Coronary artery (tissue), 2 donors: Measurements from ENCODE around the gene UROS.

ENCODE experiments used
- DNase-seq: peaks from one replicate; pipeline ENCODE4 v3.0.0-alpha.2; 2017; ENCODE audit warnings: low spot score
- H3K27ac ChIP-seq, 2 donors: fragments of 200-600 bp; sonication (generic); one replicate each; pipeline ENCODE4 v1.5.1; 2016 to 2019
- H3K4me3 ChIP-seq: fragments of 200-600 bp; sonication (generic); 2 replicates; pipeline ENCODE4 v1.5.1; 2016; ENCODE audit warnings: mild to moderate bottlenecking, moderate library complexity
- TF ChIP-seq, protein P1 (sequence below): fragments of 200-600 bp; sonication (generic); IDR thresholded peaks from one replicate; pipeline ENCODE4 v1.5.1; 2019; ENCODE audit warnings: antibody characterized with exemption

Gene UROS

DNA sequence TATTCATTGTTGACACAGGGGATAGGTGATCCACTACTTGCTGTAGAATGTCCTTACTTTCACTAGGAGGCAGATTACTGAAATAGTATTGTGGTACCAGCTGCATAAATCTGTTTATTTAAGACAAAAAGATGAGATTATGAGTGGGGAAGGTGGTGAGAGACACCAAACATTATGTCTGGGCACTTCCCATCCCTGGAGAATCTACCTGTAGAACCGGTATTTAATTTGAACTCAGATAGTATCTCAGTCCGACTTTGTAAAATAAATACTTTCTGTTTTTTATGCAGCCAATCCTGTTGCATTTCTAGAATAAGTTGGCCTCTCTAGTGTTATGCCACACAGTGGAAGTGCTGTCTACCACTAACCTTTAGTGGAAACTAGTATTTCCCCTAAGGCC, 13.7 kb upstream of the UROS start:
- Histone ChIP-seq H3K27ac (no peak overlapping the region), H3K4me3 (no peak overlapping the region)
- TF ChIP-seq, protein P1, sequence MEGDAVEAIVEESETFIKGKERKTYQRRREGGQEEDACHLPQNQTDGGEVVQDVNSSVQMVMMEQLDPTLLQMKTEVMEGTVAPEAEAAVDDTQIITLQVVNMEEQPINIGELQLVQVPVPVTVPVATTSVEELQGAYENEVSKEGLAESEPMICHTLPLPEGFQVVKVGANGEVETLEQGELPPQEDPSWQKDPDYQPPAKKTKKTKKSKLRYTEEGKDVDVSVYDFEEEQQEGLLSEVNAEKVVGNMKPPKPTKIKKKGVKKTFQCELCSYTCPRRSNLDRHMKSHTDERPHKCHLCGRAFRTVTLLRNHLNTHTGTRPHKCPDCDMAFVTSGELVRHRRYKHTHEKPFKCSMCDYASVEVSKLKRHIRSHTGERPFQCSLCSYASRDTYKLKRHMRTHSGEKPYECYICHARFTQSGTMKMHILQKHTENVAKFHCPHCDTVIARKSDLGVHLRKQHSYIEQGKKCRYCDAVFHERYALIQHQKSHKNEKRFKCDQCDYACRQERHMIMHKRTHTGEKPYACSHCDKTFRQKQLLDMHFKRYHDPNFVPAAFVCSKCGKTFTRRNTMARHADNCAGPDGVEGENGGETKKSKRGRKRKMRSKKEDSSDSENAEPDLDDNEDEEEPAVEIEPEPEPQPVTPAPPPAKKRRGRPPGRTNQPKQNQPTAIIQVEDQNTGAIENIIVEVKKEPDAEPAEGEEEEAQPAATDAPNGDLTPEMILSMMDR: no peak
- no peak for DNase-seq

DNA sequence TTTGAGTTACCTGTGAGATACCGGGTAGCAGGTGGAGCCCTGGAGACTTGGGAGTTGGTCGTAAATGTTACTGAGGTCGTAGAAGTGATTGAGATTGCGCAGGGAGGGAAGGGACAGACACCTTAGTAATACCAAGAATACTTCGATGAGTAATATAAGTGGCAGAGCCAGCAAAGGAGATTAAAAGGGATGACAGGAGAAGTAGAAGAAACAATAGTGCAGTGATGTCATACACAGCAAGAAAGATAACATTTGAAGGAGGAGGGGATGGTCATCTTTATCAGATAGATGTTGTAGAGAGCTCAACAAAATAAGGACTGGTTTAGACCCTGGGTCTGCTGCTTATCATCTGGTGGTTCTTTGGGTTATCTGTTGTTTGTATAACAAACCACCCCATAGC, 5.3 kb upstream of the UROS start:
- no peak for DNase-seq
- Histone ChIP-seq H3K27ac (no peak overlapping the region), H3K4me3 (no peak overlapping the region)
- TF ChIP-seq, protein P1: no peak

DNA sequence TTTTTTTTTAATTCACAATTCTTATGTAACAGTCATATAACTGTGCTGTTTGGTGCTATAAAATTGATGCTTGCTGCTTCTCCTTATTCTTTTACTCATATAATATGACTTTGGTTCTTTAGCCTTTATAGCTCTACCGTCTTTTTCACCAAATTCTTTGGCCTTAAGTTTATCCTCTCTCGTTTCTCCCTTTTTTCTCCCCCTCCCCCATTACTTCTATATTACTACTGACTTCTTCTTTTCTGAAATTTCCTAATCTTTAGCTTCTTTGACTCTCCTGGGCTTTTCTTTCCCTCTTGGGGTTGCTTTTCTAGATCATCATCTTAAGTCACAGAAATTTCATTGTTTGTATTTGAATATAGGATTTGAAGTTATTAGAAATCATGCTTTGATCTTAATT, 4.1 kb upstream of the UROS start:
- no peak for DNase-seq
- no peak overlapping the region for H3K4me3 ChIP-seq
- TF ChIP-seq, protein P1: no peak

DNA sequence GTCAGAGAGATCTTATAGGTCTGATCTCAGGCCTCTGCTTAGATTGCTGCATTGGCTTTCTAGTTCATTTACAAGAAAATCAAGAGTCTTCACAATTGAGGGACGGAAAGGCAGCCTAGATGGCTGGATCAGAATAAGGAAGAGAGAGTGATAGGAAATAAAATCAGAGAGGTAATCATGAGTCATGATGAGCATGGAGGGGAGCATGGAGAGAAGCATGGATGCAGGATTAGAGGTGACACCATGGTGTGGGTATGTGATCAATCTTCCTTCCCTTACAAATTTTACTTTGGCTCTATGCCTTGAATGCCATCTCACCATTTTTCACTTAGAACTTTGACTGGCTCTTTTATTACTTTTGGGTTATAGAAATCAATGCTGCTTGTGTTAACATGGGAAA, 1.7 kb upstream of the UROS start:
- TF ChIP-seq, protein P1: no peak
- Histone ChIP-seq H3K4me3 (peak overlapping the region; percentile 88), H3K27ac (no peak overlapping the region)
- DNase-seq: no peak

More for the DNA sequence above, 4.1 kb upstream of the UROS start:
- H3K27ac ChIP-seq: no peak overlapping the region

DNA sequence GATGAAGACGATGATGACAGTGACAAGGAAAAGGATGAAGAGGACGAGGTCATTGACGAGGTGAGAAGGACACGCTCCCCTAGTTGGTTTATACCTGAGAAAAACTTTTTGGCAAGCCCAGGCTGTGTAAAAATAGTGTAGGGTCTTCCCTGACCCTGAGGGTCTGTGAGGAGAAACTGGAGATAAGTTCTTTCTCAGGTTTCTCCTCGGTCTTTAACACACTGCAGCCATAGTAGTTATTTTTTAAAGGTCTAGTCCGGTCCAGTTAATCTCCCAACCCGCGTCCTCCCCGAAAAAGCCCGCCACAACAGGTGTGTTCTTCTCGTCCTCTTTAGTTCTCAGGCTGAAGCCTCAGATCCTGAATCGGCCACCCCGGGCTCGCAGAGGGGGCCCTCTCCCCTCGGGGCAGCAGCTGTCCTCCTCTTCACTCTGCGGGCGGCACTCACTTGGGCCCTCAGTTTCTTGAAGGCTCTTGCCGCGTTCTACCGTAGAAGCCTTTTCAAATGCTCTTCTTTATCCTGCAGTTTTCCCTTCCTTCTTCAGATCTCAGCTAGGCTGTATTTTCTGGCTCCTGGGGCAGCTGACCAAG, 699 bp upstream of the UROS start:
- TF ChIP-seq, protein P1: no peak
- no peak for DNase-seq
- peak overlapping the region; percentile 88 for H3K4me3 ChIP-seq
- peak overlapping the region; percentile 81 to 94 for H3K27ac ChIP-seq

DNA sequence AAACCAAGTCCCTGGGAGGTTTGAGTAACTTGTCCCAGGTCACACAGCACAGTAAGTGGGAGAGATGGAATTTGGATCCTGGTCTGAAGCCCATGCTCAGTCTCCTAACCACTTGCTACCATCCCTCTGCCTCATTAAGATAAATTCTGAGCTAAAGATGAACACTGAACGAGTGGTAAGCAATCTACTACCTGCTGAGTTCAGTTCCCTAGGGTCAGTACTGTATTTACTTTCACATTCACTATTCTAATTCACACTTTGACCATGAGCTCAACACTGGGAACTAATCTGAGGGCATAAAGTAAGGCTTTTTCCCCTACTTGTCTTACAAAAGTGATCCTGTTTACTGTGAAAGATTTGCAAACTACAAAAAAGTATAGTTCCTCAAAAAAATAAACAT, 2.4 kb downstream of the UROS start:
- Histone ChIP-seq H3K4me3 (no peak overlapping the region), H3K27ac (no peak overlapping the region)
- TF ChIP-seq, protein P1: no peak
- DNase-seq: no peak

DNA sequence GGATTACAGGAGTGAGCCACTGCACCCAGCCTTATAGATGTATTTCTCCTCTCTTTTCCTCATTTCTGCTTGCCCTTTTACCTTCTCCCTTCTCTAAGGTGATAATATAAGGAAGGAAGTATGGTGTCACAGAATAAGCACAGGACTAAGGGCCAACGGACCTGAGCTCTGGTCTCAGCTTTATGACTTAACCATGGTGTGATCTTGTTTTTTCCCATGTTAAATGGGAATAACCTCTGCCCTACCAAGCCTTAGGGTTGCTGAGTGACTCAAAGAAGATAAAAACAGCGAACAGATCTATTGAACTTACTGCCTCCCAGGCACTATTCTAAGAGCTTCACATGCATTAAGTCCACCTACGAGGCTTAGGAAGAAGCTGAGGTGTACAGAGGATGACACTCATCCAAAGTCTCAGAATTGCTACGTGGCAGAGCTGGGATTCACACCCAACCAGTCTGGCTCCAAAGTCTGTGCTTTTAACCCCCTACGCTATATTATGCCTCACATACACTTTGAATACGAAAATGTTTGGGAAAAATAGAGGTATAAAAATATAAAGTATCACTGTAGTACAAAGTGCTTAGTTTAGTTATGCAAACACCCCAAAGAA, 5.6 kb downstream of the UROS start:
- DNase-seq: no peak
- Histone ChIP-seq H3K4me3 (no peak overlapping the region), H3K27ac (no peak overlapping the region)
- TF ChIP-seq, protein P1: no peak
